Measurements from ENCODE around the gene C15orf61.

The C15orf61 gene

DNA sequence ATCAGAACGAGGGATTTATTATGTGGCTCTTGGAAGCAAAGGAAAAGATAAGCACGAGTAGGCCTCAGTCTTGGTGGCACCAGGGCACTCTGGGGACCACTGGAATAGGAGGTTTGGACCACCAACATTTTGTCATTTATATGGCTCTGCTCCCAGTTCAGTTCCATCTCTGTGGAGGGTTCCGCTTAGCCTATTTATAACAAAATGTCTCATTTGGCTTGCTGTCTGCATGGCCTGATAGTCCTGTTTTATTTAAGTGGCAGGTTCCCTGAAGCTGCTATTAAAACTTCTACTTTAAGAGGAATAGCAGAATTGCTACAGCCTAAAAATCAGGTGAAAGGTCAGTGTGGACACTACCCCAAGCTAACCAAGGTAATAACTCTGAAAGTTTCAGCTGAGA is 48.7 kb downstream of the C15orf61 start:
- no peak for TF ChIP-seq CTCF (IDR thresholded peaks at IDR 0.05)
- DNase-seq (ENCODE audit: low spot score): no peak
- no peak overlapping the region for H3K27ac ChIP-seq
- H3K4me3 ChIP-seq: no peak overlapping the region

GRCh38 chr15:67570875-67571647 is 50.1 kb downstream of the C15orf61 start:
- no peak overlapping the region for H3K27ac ChIP-seq

DNA sequence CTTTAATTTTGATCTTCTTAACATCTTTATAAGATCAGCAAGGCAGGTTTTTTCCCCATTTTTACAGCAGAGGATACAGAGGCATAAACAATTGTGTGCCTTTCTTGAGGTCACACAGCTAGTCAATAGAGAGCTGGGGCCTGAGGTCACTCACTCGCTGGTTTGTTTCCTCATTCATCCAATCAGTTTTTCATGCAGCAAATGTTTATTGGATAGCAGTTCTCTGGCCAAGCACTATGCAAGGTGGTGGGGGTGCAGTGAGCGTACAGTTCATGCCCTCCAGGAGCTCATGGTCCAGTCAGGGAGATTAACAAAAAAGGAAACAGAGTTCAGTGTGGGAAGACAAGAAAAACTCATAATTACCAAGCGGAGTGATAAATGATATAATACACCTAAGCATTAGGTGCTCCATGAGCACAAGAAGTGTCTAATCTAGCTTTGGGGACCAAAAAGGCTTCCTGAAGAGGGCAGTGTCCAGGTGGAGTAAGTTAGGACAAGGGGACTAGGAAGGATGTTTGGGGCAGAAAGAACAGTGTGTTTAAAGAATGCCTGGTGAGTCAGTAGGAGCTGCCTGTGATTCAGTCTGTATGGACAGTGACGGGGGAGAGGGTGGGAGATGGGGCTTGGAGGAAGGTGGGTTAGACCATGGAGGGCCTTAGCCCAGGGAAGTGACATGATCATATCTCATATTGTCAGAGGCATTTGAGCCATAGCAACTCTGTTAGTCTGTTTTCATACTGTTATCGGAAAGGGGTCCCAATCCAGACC is 50.9 kb downstream of the C15orf61 start:
- Histone ChIP-seq H3K4me3 (no peak overlapping the region), H3K27ac (no peak overlapping the region)
- no peak for DNase-seq (ENCODE audit: low spot score)
- no peak for TF ChIP-seq CTCF (IDR thresholded peaks at IDR 0.05)

More at GRCh38 chr15:67570875-67571647, 50.1 kb downstream of the C15orf61 start:
- no peak for TF ChIP-seq CTCF (IDR thresholded peaks at IDR 0.05)
- DNase-seq (ENCODE audit: low spot score): no peak
- no peak overlapping the region for H3K4me3 ChIP-seq

DNA sequence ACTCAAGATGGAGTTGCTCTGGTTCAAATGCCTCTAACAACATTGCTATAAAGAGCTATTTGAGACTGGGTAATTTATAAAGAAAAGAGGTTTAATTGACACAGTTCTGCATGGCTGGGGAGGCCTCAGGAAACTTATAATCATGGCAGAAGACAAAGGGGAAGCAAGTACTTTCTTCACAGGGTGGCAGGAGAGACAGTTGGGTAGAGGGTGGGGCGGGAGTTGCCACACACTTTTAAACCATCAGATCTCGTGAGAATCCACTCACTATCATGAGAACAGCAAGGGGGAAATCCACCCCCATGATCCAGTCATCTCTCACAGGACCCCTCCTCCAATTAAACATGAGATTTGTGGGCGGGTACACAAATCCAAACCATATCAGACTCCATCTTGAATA is 52.3 kb downstream of the C15orf61 start:
- no peak overlapping the region for H3K27ac ChIP-seq
- no peak overlapping the region for H3K4me3 ChIP-seq
- DNase-seq (ENCODE audit: low spot score): no peak
- TF ChIP-seq CTCF (IDR thresholded peaks at IDR 0.05): no peak

GRCh38 chr15:67575039-67575502 is 54.1 kb downstream of the C15orf61 start:
- no peak overlapping the region for H3K27ac ChIP-seq
- no peak for TF ChIP-seq CTCF (IDR thresholded peaks at IDR 0.05)
- H3K4me3 ChIP-seq: no peak overlapping the region
- DNase-seq (ENCODE audit: low spot score): no peak

DNA sequence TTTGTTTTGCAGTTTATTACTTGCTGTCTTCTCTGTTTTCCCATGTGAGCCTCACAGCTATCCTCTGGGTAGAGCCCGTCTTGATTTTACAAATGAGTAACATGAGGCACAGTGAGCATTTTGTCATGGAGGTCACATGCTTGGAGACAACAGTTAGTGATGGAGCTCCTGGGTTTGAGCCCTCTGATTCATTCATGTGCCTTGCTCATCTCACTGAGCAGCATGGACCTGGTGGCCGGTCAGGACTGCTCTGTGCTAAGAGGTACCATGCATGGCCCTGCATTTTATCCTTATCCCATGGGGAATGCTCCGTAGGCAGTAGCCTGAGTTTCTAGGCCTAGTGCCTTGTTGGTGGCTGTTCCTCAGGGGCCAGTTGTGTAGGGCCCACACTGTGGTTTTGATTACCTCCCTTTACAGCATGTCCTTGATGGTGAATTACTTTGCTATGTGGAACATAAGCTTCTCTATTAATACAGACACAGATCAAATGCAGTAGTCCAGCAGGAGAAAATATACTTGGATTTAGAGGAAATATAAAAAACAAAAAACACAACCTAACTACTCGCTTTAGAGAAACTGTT is 57.2 kb downstream of the C15orf61 start:
- no peak for DNase-seq (ENCODE audit: low spot score)
- no peak for TF ChIP-seq CTCF (IDR thresholded peaks at IDR 0.05)
- no peak overlapping the region for H3K27ac ChIP-seq
- no peak overlapping the region for H3K4me3 ChIP-seq
